GM23248 (cell line): ENCODE measurements around the gene RELL1. TPM values are rescaled to one million over a fixed set of nuclear protein-coding genes. Genes with fewer than 3 reads are reported as not detected.
"Not testable (repeated sequence)": the region's sequence is repeated elsewhere in the genome, so short reads cannot be mapped to it uniquely, and the experiment has no call there.

ENCODE experiments used
- DNase-seq: peaks from one replicate; pipeline ENCODE4 v3.0.0-alpha.2; 2015
- H2AFZ ChIP-seq: fragments of 200-600 bp; sonication (generic); 2 replicates; pipeline ENCODE4 v1.6.1; 2016; ENCODE audit warnings: antibody characterized with exemption
- H3F3A ChIP-seq: fragments of 200-600 bp; sonication (generic); 2 replicates; pipeline ENCODE4 v1.6.1; 2016; ENCODE audit warnings: mild to moderate bottlenecking, antibody characterized with exemption, mixed run types; ENCODE audit not compliant: insufficient read depth
- H3K27ac ChIP-seq: fragments of 200-600 bp; sonication (generic); 2 replicates; pipeline ENCODE4 v1.5.1; 2016; ENCODE audit warnings: mild to moderate bottlenecking
- H3K27me3 ChIP-seq: fragments of 200-600 bp; sonication (generic); replicated peaks from 2 replicates; pipeline ENCODE4 v1.6.1; 2016; ENCODE audit warnings: mild to moderate bottlenecking; ENCODE audit not compliant: insufficient read depth
- H3K36me3 ChIP-seq: fragments of 200-600 bp; sonication (generic); 2 replicates; pipeline ENCODE4 v1.6.1; 2016; ENCODE audit warnings: low read depth, mild to moderate bottlenecking
- H3K4me1 ChIP-seq: fragments of 200-600 bp; sonication (generic); 2 replicates; pipeline ENCODE4 v1.6.1; 2016; ENCODE audit warnings: mild to moderate bottlenecking; ENCODE audit not compliant: insufficient read depth
- H3K4me2 ChIP-seq: fragments of 200-600 bp; sonication (generic); one replicate; pipeline ENCODE4 v1.6.1; 2016; ENCODE audit warnings: mild to moderate bottlenecking; ENCODE audit not compliant: unreplicated experiment
- H3K4me3 ChIP-seq: fragments of 200-600 bp; sonication (generic); 2 replicates; pipeline ENCODE4 v1.5.1; 2016; ENCODE audit warnings: mild to moderate bottlenecking
- H3K79me2 ChIP-seq: fragments of 200-600 bp; sonication (generic); 2 replicates; pipeline ENCODE4 v1.6.1; 2016; ENCODE audit warnings: mild to moderate bottlenecking; ENCODE audit not compliant: insufficient read depth
- H3K9ac ChIP-seq: fragments of 200-600 bp; sonication (generic); 2 replicates; pipeline ENCODE4 v1.6.1; 2016; ENCODE audit warnings: mild to moderate bottlenecking
- H3K9me2 ChIP-seq: fragments of 200-600 bp; sonication (generic); 2 replicates; pipeline ENCODE4 v1.6.1; 2016; ENCODE audit warnings: mixed run types, mild to moderate bottlenecking, moderate library complexity; ENCODE audit not compliant: insufficient read depth
- H3K9me3 ChIP-seq: fragments of 200-600 bp; sonication (generic); one replicate; pipeline ENCODE4 v1.6.1; 2017; ENCODE audit warnings: low read depth
- H4K20me1 ChIP-seq: fragments of 200-600 bp; sonication (generic); 2 replicates; pipeline ENCODE4 v1.6.0; 2016; ENCODE audit not compliant: insufficient read depth
- EZH2 ChIP-seq: fragments of 200-600 bp; sonication (generic); IDR thresholded peaks from 2 replicates; pipeline ENCODE4 v1.6.1; 2018; ENCODE audit warnings: antibody characterized with exemption, mild to moderate bottlenecking; ENCODE audit not compliant: insufficient read depth, poor library complexity, severe bottlenecking
- EZH2phosphoT487 ChIP-seq: fragments of 200-600 bp; sonication (generic); IDR thresholded peaks from 2 replicates; pipeline ENCODE4 v1.6.1; 2018; ENCODE audit warnings: antibody characterized with exemption, moderate library complexity, mild to moderate bottlenecking, low read depth; ENCODE audit not compliant: insufficient read depth
- WGBS, 2 experiments: methylation state at CpG; one replicate each; pipeline ENCODE4 v1.1.6; 2015 to 2017; ENCODE audit warnings: low lambda C conversion rate in 2 of 2, low coverage in 1 of 2; ENCODE audit errors: missing lambda C conversion rate in 2 of 2; 5-methylcytosine and 5-hydroxymethylcytosine counted together
- in situ Hi-C: fragments of 300-500 bp; cut with MboI; formaldehyde crosslinking; loops from 2 replicates; pipeline ENCODE4 v1.15.0; 2020
- polyA plus RNA-seq: library from polyadenylated mRNA; unstranded; fragments of >200 nt; fragmentation: Nextera tagmentation; extraction: Ambion mirVana; gene quantifications from 2 replicates; pipeline ENCODE4 v1.2.1, GENCODE V29; 2016
- total RNA-seq: library from RNA; depleted of rRNA; stranded (reverse); fragments of >200 nt; shearing (Covaris generic); gene quantifications from 2 replicates; pipeline ENCODE4 v1.2.3, GENCODE V29; 2014

The RELL1 gene
- total and polyA plus RNA-seq, 2 experiments from 2014 or later: 7.7 to 42.5 TPM

DNA sequence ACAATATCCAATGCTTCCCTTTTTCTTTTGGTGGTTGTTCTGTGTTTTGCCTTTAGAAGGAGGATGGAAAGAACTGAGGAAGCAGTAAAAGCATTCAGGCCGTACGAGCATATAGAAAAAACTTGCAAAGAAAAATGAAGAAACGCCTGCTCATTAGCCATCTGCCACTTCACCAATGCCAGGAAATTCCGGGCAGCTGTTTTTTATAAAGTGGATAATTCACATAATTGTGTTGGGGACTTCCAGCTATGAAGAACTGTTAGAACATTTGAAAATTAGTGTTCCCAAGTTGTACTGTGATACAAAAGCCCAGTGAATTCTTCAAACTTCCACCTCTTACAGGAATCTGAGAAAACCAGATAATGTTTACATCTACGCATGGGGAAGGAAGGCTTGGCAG lies 11.7 kb downstream of the RELL1 start:
- no peak overlapping the region for H3K4me2 ChIP-seq

GRCh38 chr4:37673538-37674192 lies 12.5 kb downstream of the RELL1 start:
- in situ Hi-C loops: no loop called here
- Histone ChIP-seq H3K79me2 (peaks cover 71% of the 10 kb centered on the region), H3K9me2 (no peaks in the 10 kb centered on the region), H3K27me3 (no peaks in the 10 kb centered on the region), H3K9me3 (no peaks in the 10 kb centered on the region), H3K4me1 (peaks cover 4% of the 10 kb centered on the region; the same call in 1 of the 2 replicates), H3K4me3 (no peak overlapping the region), H3K36me3 (no peaks in the 10 kb centered on the region), H3K9ac (no peak overlapping the region), H3K27ac (no peak overlapping the region), H2AFZ (no peak overlapping the region), H3K4me2 (no peak overlapping the region), H4K20me1 (no peaks in the 10 kb centered on the region), H3F3A (no peaks in the 10 kb centered on the region; the same call in 1 of the 2 replicates)
- WGBS, 2 experiments: 92 to 96% methylated on average over 4 of the region's 4 CpGs
- DNase-seq: no peak
- no peak for TF ChIP-seq EZH2phosphoT487
- no peak for TF ChIP-seq EZH2

More for the DNA sequence above, 11.7 kb downstream of the RELL1 start:
- Histone ChIP-seq H3K4me3 (no peak overlapping the region), H3K9me3 (no peaks in the 10 kb centered on the region), H3K79me2 (peaks cover 79% of the 10 kb centered on the region), H3K36me3 (no peaks in the 10 kb centered on the region), H3F3A (no peaks in the 10 kb centered on the region; the same call in 1 of the 2 replicates), H2AFZ (no peak overlapping the region), H3K27ac (no peak overlapping the region), H3K9ac (no peak overlapping the region), H3K4me1 (peaks cover 7% of the 10 kb centered on the region; the same call in 1 of the 2 replicates), H3K27me3 (no peaks in the 10 kb centered on the region), H3K9me2 (no peaks in the 10 kb centered on the region), H4K20me1 (no peaks in the 10 kb centered on the region)
- 28 to 30% methylated on average over 5 of the region's 5 CpGs for WGBS, 2 experiments
- no peak for DNase-seq
- in situ Hi-C loops: no loop called here
- no peak for TF ChIP-seq EZH2phosphoT487
- TF ChIP-seq EZH2: no peak

- Histone ChIP-seq H3K9ac (no peak overlapping the region), H2AFZ (no peak overlapping the region), H3K4me1 (peaks cover 18% of the 10 kb centered on the region), H3K79me2 (peaks cover 47% of the 10 kb centered on the region), H3K4me2 (no peak overlapping the region), H3K27ac (no peak overlapping the region), H3K27me3 (no peaks in the 10 kb centered on the region), H4K20me1 (no peaks in the 10 kb centered on the region), H3K36me3 (no peaks in the 10 kb centered on the region), H3K4me3 (no peak overlapping the region), H3F3A (peaks cover 16% of the 10 kb centered on the region), H3K9me3 (no peaks in the 10 kb centered on the region), H3K9me2 (no peaks in the 10 kb centered on the region)
- 64 to 81% methylated on average over 2 of the region's 2 CpGs for WGBS, 2 experiments
- TF ChIP-seq EZH2phosphoT487 (no peak), EZH2 (no peak)
- in situ Hi-C loops: no loop called here
- no peak for DNase-seq
These were observed 15.1 kb downstream of the RELL1 start for GRCh38 chr4:37671072-37671471.

GRCh38 chr4:37670249-37670648 lies 15.9 kb downstream of the RELL1 start:
- H3K4me1 ChIP-seq: peaks cover 18% of the 10 kb centered on the region
- no peaks in the 10 kb centered on the region for H3K27me3 ChIP-seq
- in situ Hi-C loops: no loop called here
- H3K36me3 ChIP-seq: no peaks in the 10 kb centered on the region
- H3K4me2 ChIP-seq: no peak overlapping the region
- no peaks in the 10 kb centered on the region for H4K20me1 ChIP-seq
- H3K9me3 ChIP-seq: no peaks in the 10 kb centered on the region
- WGBS, 2 experiments: 100% methylated on average over 1 of the region's 1 CpG
- TF ChIP-seq EZH2: no peak
- TF ChIP-seq EZH2phosphoT487: no peak
- H3K27ac ChIP-seq: no peak overlapping the region
- peaks cover 18% of the 10 kb centered on the region for H3F3A ChIP-seq
- no peak overlapping the region for H3K4me3 ChIP-seq
- no peaks in the 10 kb centered on the region for H3K9me2 ChIP-seq
- no peak for DNase-seq
- H2AFZ ChIP-seq: no peak overlapping the region
- H3K79me2 ChIP-seq: peaks cover 45% of the 10 kb centered on the region
- H3K9ac ChIP-seq: no peak overlapping the region

- in situ Hi-C loops, H3K9ac ChIP-seq, H3K9me2 ChIP-seq, H2AFZ ChIP-seq, H3K4me3 ChIP-seq, H3K4me2 ChIP-seq, H3K27me3 ChIP-seq, H3K27ac ChIP-seq, H3K9me3 ChIP-seq, H4K20me1 ChIP-seq, H3K36me3 ChIP-seq, DNase-seq: not testable (repeated sequence)
- peaks cover 18% of the 10 kb centered on the region for H3F3A ChIP-seq
- peaks cover 18% of the 10 kb centered on the region for H3K4me1 ChIP-seq
- 86 to 94% methylated on average over 1 to 13 of the region's 26 CpGs for WGBS, 2 experiments
- H3K79me2 ChIP-seq: peaks cover 46% of the 10 kb centered on the region
These were observed 17.1 kb downstream of the RELL1 start for GRCh38 chr4:37669124-37669523.
